Right lobe of liver (tissue), 4 donors: Measurements from ENCODE around the gene TMIE.

Experiments
- CTCF ChIP-seq, 4 donors: fragments of 200-600 bp in 3 of 4; fragments of 450-650 bp in 1 of 4; IDR thresholded peaks; one replicate each; pipeline versions ENCODE4 v1.5.1 to v1.8.0; 2016 to 2022; ENCODE audit warnings: antibody characterized with exemption in 4 of 4, mild to moderate bottlenecking in 2 of 4
- POLR2A ChIP-seq: fragments of 450-650 bp; IDR thresholded peaks from one replicate; pipeline ENCODE4 v1.6.1; 2017; ENCODE audit warnings: antibody characterized with exemption, mild to moderate bottlenecking
- donor health status: DM: no; HTN: no; CAD: no.
- donor health status: DM: no; HTN: no; CAD: no.
- donor health status: DM: no; HTN: yes; CAD: no.

- TF ChIP-seq CTCF (IDR thresholded peaks at IDR 0.05) = no peak
- TF ChIP-seq POLR2A = no peak
These were observed 33.1 kb upstream of the TMIE start for GRCh38 chr3:46668116-46668515.
